Right lobe of liver (tissue), 6 donors: Measurements from ENCODE around the gene HOXD9. TPM values are rescaled to one million over a fixed set of nuclear protein-coding genes. Genes with fewer than 3 reads are reported as not detected.

Experiments
- ATAC-seq, 4 donors: fragments of 200-7000 bp; cut with Tn5 transposase; one replicate each; pipeline ENCODE4 v1.9.1; 2020; ENCODE audit warnings: mild to moderate bottlenecking in 4 of 4, moderate library complexity in 4 of 4
- DNase-seq, 3 donors: peaks; one replicate each; pipeline ENCODE4 v3.0.0-alpha.2; 2020
- H3K27ac ChIP-seq, 3 donors: fragments of 200-600 bp; one replicate each; pipeline ENCODE4 v1.8.0; 2022
- H3K27me3 ChIP-seq, 2 donors: fragments of 200-600 bp; one replicate each; pipeline ENCODE4 v1.8.0; 2022
- H3K36me3 ChIP-seq, 4 donors: fragments of 200-600 bp; sonication (generic) in 1 of 4; one replicate each; pipeline versions ENCODE4 v1.5.1 to v1.8.0; 2017 to 2022; ENCODE audit warnings: control low read depth in 1 of 4
- H3K4me1 ChIP-seq, 4 donors: fragments of 200-600 bp; sonication (generic) in 1 of 4; one replicate each; pipeline versions ENCODE4 v1.5.1 to v1.8.0; 2017 to 2022; ENCODE audit warnings: control low read depth in 1 of 4
- H3K4me3 ChIP-seq, 3 donors: fragments of 200-600 bp; one replicate each; pipeline ENCODE4 v1.8.0; 2022
- H3K9me3 ChIP-seq, 4 donors: fragments of 200-600 bp; sonication (generic) in 1 of 4; one replicate each; pipeline versions ENCODE4 v1.5.1 to v1.8.0; 2017 to 2022; ENCODE audit warnings: control low read depth in 1 of 4
- POLR2A ChIP-seq: fragments of 450-650 bp; IDR thresholded peaks from one replicate; pipeline ENCODE4 v1.6.1; 2017; ENCODE audit warnings: antibody characterized with exemption, mild to moderate bottlenecking
- WGBS: methylation state at CpG from one replicate; pipeline ENCODE4 v1.1.6; 2018; ENCODE audit warnings: low coverage, low lambda C conversion rate; ENCODE audit not compliant: insufficient coverage; ENCODE audit errors: missing lambda C conversion rate; 5-methylcytosine and 5-hydroxymethylcytosine counted together
- intact Hi-C, 2 donors: fragments of 100-400 bp; cut with DNase I; formaldehyde crosslinking; loops; one replicate each; pipeline versions ENCODE4 v1.11.2 to v1.14.1; 2022
- total RNA-seq, 6 experiments: library from RNA; depleted of rRNA in 2 of 6; stranded (reverse); fragments of >200 nt in 2 of 6; fragmentation: NEBNext Ultra II Directional in 3 of 6; extraction: Animal tissue kit (Norgen Biotek cat#: 25700) in 3 of 6; gene quantifications; one replicate each; pipeline versions ENCODE4 v1.1.0 to v1.2.4, GENCODE V29; 2016 to 2023
- TF ChIP-seq, protein P1 (sequence below), 4 donors: fragments of 200-600 bp in 3 of 4; fragments of 450-650 bp in 1 of 4; IDR thresholded peaks; one replicate each; pipeline versions ENCODE4 v1.5.1 to v1.8.0; 2016 to 2022; ENCODE audit warnings: antibody characterized with exemption in 4 of 4, mild to moderate bottlenecking in 2 of 4
- donor health status: DM: no; HTN: yes; CAD: no.
- donor health status: DM: no; HTN: no; CAD: no.
- donor health status: DM: no; HTN: no; CAD: no.
- donor health status: DM: no; HTN: yes; CAD: no.
- donor health status: DM: no; HTN: yes; CAD: no.

The HOXD9 gene
- total RNA-seq, 6 experiments from 2014 or later: 0.25 TPM; not detected in 5

DNA sequence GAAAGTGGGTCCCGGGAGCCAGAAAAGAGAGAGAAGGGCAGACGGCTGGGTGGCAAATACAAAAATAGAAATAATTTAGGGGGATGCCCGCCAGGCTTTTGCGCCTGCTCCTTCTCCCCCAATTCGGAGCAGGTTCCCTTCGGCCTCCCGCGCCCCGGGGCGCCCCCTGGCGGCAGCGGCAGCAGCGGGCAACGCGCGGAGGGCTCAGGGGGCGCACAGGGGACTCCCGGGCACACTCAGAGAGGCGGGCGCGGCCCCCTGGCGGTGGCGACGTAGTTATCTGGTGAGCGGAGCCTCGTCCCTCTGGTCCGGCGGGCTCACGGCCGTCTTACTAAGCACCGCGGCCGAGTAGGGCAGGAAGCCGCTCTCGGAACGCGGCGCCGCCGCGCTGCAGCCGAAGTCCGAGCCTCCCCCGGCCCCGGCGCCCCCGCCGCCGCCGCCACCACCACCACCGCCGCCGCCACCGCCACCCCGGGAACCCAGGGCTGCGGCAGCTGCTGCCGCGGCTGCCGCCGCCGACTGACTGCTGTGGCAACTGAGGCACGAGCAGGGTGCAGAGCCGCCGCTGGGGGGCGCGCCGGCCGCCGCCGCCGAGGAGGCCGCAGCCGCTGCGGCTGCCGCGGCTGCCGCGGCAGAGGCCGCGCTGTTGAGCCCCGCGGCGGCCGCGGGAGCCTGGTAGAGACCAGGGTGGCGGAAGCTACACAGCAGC, 42.5 kb upstream of the HOXD9 start:
- WGBS: 5% methylated on average over 19 of the region's 86 CpGs
- ATAC-seq (peak; percentile 36 to 57 (median 50)), DNase-seq (peak in 1 of 3 donors; percentile 34)
- Histone ChIP-seq H3K4me3 (no peak overlapping the region), H3K9me3 (no peaks in the 10 kb centered on the region), H3K36me3 (no peaks in the 10 kb centered on the region), H3K4me1 (peaks cover 0 to 6% (median 0%) of the 10 kb centered on the region in 4 donors), H3K27me3 (peaks cover 33 to 86% of the 10 kb centered on the region in 2 donors), H3K27ac (no peak overlapping the region)
- TF ChIP-seq, protein P1, sequence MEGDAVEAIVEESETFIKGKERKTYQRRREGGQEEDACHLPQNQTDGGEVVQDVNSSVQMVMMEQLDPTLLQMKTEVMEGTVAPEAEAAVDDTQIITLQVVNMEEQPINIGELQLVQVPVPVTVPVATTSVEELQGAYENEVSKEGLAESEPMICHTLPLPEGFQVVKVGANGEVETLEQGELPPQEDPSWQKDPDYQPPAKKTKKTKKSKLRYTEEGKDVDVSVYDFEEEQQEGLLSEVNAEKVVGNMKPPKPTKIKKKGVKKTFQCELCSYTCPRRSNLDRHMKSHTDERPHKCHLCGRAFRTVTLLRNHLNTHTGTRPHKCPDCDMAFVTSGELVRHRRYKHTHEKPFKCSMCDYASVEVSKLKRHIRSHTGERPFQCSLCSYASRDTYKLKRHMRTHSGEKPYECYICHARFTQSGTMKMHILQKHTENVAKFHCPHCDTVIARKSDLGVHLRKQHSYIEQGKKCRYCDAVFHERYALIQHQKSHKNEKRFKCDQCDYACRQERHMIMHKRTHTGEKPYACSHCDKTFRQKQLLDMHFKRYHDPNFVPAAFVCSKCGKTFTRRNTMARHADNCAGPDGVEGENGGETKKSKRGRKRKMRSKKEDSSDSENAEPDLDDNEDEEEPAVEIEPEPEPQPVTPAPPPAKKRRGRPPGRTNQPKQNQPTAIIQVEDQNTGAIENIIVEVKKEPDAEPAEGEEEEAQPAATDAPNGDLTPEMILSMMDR (IDR thresholded peaks at IDR 0.05): peak; percentile 43 to 69 (median 64)
- no peak for TF ChIP-seq POLR2A
- intact Hi-C loops: loop anchor here (10.0 kb wide), 1 partner anchor 395 kb away; no protein-coding TSS in a partner anchor

DNA sequence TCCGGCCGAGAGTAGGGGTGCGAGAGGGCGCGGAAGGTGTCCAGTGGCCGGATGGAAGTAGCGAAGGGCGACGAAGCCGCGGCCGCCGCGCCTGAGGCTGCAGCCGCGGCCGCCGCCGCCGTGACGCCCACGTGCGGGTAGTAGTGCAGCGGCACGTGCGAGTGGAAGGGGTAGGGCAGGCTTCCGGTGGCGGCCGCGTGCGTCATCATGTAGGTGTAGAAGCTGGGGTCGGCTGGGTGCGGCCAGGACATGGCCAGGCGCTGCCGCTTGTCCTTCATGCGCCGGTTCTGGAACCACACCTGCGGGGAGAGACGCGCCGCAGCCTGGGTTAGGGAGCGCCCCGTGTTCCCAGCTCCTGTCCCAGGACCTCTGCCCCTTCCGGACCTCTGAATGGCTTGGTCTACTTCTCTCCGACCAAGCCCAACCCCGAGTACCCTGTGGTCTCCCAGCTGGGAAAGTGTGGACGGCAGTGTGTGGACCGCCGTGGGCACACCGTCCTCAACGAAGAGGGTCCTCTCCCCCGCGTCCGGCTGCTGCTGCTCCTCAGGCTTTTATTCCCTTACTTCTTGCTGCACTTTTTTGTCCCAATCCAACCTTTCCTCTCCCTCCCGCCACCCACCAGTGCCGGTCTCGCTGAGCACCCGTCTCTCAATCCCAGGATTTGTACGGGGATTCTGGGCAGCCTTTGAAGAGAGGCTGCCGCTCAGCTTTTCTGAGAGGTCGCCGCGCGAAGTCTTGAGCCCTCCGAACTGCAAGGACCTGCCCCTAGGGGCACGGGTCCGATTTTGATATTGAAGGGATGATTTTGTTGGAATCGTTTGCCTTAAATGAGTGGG, 41.8 kb upstream of the HOXD9 start:
- Histone ChIP-seq H3K27ac (no peak overlapping the region), H3K27me3 (peaks cover 39 to 86% of the 10 kb centered on the region in 2 donors), H3K4me3 (no peak overlapping the region), H3K4me1 (peaks cover 0 to 6% (median 0%) of the 10 kb centered on the region in 4 donors), H3K9me3 (no peaks in the 10 kb centered on the region), H3K36me3 (no peaks in the 10 kb centered on the region)
- intact Hi-C loops: loop anchor here in 1 of 2 donors (10.0 kb wide), 1 partner anchor 396 kb away; no protein-coding TSS in a partner anchor
- WGBS: 12% methylated on average over 25 of the region's 68 CpGs
- TF ChIP-seq, protein P1 (IDR thresholded peaks at IDR 0.05): no peak
- TF ChIP-seq POLR2A: no peak
- no peak for DNase-seq
- no peak for ATAC-seq

DNA sequence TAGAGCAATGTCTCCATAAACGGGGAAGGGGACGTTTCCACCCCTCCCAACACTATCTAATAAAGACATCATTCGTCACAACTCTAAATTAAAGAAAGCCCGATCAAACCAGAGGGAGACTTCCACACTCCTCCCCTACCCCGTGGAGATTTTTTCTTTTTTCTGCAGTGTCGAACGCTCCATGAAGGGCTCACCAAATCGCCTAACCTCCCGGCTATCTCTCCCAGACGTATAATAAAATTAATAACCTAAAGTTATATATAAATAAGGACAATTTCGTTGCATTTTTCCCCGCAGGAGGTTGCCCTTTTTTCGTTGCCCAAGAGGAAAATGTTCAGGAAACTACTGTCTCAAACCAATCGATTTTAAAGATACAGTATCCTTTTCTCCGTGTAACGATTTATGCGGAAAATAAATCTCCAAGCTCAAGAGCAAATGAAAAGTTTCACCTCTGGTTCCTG, 41.1 kb upstream of the HOXD9 start:
- DNase-seq (no peak), ATAC-seq (no peak)
- Histone ChIP-seq H3K4me3 (no peak overlapping the region), H3K27ac (no peak overlapping the region), H3K36me3 (no peaks in the 10 kb centered on the region), H3K4me1 (peaks cover 0 to 6% (median 0%) of the 10 kb centered on the region in 4 donors), H3K27me3 (peaks cover 41 to 80% of the 10 kb centered on the region in 2 donors), H3K9me3 (no peaks in the 10 kb centered on the region)
- intact Hi-C loops: loop anchor here in 1 of 2 donors (10.0 kb wide), 1 partner anchor 397 kb away; no protein-coding TSS in a partner anchor
- 12% methylated on average over 17 of the region's 17 CpGs for WGBS
- TF ChIP-seq, protein P1 (IDR thresholded peaks at IDR 0.05): no peak
- no peak for TF ChIP-seq POLR2A

DNA sequence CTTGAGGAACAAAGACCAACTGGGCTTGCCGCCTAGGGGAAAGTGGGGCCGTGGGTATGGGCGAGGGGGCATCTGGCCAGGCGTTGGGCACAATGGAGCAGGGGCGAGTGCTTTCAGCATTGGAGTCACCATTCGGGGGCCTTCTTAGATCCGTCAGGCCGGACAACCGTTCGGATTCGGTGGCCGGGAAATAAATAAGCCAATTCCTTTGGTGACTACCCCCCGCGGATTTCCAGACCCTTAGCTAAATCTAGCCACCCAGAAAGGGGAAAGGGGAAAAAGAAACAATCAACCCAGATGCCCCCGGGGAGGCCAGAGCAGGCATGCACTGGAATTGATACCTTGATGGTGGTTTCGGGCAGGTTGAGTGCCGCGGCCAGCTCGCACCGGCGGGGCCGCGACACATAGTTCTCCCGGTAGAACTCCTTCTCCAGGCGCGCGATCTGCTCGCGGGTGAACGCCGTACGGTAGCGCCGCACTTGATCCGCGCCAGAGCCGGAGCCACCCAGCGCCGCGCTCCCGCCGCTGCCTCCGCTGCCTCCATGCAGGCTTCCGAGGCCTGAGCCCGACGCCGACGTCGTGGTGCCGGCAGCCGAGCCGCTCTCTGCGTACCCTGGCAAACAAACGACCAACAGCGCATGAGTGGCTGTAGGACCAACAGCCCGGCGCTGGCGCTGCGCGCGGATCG, 40.5 kb upstream of the HOXD9 start:
- Histone ChIP-seq H3K27me3 (peaks cover 43 to 80% of the 10 kb centered on the region in 2 donors), H3K9me3 (no peaks in the 10 kb centered on the region), H3K27ac (no peak overlapping the region), H3K36me3 (no peaks in the 10 kb centered on the region), H3K4me1 (peaks cover 0 to 6% (median 0%) of the 10 kb centered on the region in 4 donors), H3K4me3 (no peak overlapping the region)
- TF ChIP-seq, protein P1 (IDR thresholded peaks at IDR 0.05): no peak
- TF ChIP-seq POLR2A: no peak
- DNase-seq: no peak
- 4% methylated on average over 15 of the region's 62 CpGs for WGBS
- no peak for ATAC-seq
- intact Hi-C loops: loop anchor here in 1 of 2 donors (10.0 kb wide), 1 partner anchor 397 kb away; no protein-coding TSS in a partner anchor
